HG02938 (cell line): ENCODE data around the gene DISC1.

Experiments
- ATAC-seq: cut with Tn5 transposase; IDR thresholded peaks from one replicate; pipeline ENCODE4 v1.9.1; 2021; ENCODE audit warnings: mild to moderate bottlenecking, moderate library complexity; ENCODE audit not compliant: unreplicated experiment

Gene DISC1

DNA sequence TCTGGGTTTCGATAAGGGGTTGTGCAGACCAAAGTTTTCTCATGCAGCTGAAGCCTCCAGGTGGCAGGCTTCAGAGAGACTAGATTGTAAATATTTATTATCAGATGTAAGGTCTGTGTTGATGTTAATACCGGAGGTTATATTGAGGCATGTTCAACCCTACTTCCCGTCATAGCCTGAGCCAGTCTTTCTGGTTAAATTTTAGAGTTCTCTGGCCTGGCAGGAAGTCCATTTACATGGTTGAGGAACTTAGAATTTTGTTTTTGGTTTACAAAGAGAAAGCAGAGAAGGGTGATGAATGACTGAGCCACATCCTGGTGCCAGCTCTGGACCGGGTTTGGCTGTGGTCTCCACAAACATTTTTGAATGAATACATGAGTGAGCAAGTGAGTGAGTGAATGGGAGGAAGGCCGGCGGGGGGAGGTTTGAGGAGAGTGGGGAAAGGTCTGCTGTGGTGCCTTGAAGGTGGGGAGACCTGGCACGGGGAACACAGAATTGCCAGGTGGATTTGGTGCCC is 218.5 kb downstream of the DISC1 start:
- ATAC-seq = no peak

- no peak for ATAC-seq
These were observed 221.2 kb downstream of the DISC1 start for GRCh38 chr1:231847612-231848397.

DNA sequence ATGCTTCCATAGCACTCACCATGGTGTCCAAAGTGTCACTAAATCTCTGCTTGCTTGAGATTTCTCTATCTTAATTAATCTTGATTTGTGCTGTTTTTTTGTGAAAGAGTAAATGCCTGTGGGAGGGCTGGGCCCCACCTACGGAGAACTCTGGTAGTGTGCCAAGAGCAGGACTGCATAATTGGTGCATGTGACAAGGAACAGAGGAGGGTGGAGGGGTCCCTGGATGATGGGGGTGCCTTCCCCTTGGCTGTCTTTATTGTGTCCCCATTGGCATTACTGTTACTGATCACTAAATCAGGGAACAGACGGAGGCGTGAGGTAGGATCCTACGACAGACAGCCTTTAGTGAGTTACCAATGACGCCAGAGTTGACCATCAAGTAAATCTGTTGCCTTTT is 223.4 kb downstream of the DISC1 start:
- ATAC-seq = no peak

GRCh38 chr1:231850786-231851185 is 224.2 kb downstream of the DISC1 start:
- ATAC-seq = no peak

GRCh38 chr1:231853588-231854207 is 227.1 kb downstream of the DISC1 start:
- no peak for ATAC-seq

GRCh38 chr1:231855361-231855760 is 228.8 kb downstream of the DISC1 start:
- ATAC-seq = no peak

- no peak for ATAC-seq
These were observed 229.3 kb downstream of the DISC1 start for GRCh38 chr1:231855926-231856325.

GRCh38 chr1:231856426-231856825 is 229.8 kb downstream of the DISC1 start:
- no peak for ATAC-seq

- no peak for ATAC-seq
These were observed 230.3 kb downstream of the DISC1 start for GRCh38 chr1:231856894-231857293.

- no peak for ATAC-seq
These were observed 231.1 kb downstream of the DISC1 start for GRCh38 chr1:231857609-231858135.

DNA sequence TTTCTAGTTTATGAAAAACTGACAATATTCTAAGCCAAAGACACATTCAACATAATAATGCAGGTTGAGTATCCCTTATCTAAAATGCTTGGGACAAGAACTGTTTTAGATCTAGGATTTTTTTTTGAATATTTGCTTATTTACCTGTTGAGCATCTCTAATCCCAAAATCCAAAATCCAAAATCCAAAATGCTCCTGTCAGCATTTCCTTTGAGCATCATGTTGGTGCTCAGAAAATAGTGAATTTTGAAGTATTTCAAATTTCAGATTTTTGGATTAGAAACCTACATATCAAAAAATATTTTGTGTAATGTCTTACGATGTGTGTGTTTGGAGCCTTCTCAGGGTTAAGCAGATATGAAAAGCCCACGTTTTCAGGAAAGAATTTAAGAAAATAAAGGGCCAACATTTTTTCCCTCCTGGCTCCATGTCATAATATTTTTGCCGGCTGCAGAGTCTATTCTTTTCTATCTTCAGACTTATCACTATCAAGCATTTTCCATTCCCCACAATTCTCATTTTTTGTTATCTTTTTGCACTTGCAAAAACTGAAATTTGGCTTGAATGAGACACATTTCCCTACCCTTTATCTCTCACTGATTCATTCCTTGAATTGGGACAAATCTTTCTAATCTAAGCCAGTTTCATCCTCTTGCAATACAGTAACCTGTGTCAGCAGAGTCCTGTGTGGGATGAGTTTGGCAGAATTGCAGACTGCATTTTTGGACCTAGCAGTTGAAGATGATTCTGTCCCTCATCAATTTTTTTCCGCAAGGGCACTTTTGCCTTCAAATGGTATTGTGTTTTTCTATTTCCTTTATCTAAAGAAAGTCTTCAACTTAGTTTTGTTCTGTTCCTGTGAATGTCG is 233.9 kb downstream of the DISC1 start:
- ATAC-seq = no peak

- no peak for ATAC-seq
These were observed 235.2 kb downstream of the DISC1 start for GRCh38 chr1:231861541-231862481.

DNA sequence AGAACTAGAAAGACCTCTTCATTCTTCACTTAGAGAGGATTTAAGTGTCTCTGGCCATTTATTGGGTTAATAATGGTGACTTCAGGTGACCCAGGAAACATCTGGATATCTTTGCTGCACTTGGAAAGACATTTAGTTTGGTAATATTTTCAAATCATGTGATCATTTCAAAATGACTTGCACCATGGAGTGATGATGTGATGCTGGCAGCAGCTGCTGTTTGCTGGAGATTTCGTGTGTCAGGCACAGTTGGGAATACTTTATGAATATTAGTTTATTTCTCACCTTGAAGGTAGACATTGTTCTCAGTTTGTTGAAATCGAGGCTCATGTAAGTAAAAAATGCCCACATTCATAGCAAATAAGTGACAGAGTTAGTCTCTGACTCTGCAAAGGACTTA is 236.0 kb downstream of the DISC1 start:
- no peak for ATAC-seq

- no peak for ATAC-seq
These were observed 238.7 kb downstream of the DISC1 start for GRCh38 chr1:231865331-231865730.

GRCh38 chr1:231866392-231867331 is 240.1 kb downstream of the DISC1 start:
- ATAC-seq = no peak

- ATAC-seq = no peak
These were observed 241.0 kb downstream of the DISC1 start for GRCh38 chr1:231867607-231868006.

DNA sequence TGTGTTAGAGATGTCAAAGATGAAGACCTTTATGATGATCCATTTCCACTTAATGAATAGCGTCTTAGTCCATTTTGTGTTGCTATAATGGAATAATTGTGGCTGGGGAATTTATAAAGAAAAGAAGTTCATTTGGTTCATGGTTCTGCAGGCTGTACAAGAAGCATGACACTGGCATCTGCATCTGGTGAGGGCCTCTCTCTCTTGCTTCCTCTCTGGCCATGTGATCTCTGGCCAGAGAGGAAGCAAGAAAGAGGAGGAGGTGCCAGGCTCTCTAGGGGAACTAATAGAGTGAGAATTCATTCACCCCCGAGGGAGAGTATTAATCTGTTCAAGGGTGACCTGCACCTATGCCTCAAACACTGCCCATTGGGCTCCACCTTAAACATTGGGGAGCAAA is 242.8 kb downstream of the DISC1 start:
- no peak for ATAC-seq

GRCh38 chr1:231871471-231871870 is 244.9 kb downstream of the DISC1 start:
- no peak for ATAC-seq

GRCh38 chr1:231871878-231872277 is 245.3 kb downstream of the DISC1 start:
- no peak for ATAC-seq
